ENCODE measurements around the gene MAP2K2.

DNA sequence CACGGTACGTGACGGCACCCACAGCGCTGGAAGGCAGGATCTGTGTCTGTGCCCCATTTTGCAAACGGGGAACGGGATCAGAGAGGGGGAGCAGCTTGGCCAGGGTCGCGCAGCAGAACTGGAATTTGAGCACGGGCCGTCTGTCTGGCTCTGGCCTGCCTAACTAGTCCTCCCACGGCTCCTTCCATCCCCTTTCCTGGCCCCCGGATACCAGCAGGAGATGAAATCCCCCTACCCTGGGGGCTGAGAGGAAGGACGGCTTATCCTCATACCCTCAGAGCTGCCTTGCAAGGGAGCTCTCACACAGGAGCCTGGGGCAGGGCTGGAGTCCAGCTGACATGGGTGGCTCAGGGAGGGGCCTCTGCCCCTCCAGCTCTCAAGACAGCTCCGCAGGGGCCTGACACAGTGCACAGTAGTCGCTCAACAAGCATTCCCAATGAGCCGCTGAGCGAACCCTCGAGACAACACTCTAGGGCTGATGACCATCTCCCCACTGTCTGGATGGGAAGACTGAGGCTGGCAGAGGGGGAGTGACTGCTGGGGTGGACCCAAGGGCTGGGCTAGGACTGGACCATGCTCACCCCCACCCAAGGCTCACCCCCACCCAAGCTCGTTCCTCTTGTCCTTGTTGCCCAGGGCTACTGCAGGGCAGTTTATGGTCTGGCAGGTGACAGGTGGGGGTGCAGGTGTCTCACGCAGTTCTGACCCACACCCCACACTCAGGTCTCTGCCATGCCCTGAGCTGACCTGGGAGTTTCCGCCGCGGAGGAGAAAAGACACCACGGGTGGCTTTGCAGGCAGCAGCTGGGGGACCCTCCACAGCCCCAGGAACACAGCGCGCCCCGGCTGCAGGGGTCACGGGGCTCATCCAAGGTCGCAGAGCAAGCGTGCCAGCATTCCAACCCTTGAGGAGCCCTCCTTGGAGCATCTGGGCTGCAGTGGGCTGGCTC is 61.2 kb downstream of the MAP2K2 start:
- TF ChIP-seq ESRRA (IDR thresholded peaks at IDR 0.05; ENCODE audit: borderline replicate concordance, low read length) (no peak), CHD2 (IDR thresholded peaks at IDR 0.05; ENCODE audit: low read length, partially characterized antibody) (no peak), EP300 (IDR thresholded peaks at IDR 0.05) (no peak), RFX5 (IDR thresholded peaks at IDR 0.05) (no peak), CTCF (IDR thresholded peaks at IDR 0.05) (no peak), USF2 (IDR thresholded peaks at IDR 0.05) (no peak), POLR2A (IDR thresholded peaks at IDR 0.05; ENCODE audit: low read length) (no peak)
- TF ChIP-seq, protein P1, sequence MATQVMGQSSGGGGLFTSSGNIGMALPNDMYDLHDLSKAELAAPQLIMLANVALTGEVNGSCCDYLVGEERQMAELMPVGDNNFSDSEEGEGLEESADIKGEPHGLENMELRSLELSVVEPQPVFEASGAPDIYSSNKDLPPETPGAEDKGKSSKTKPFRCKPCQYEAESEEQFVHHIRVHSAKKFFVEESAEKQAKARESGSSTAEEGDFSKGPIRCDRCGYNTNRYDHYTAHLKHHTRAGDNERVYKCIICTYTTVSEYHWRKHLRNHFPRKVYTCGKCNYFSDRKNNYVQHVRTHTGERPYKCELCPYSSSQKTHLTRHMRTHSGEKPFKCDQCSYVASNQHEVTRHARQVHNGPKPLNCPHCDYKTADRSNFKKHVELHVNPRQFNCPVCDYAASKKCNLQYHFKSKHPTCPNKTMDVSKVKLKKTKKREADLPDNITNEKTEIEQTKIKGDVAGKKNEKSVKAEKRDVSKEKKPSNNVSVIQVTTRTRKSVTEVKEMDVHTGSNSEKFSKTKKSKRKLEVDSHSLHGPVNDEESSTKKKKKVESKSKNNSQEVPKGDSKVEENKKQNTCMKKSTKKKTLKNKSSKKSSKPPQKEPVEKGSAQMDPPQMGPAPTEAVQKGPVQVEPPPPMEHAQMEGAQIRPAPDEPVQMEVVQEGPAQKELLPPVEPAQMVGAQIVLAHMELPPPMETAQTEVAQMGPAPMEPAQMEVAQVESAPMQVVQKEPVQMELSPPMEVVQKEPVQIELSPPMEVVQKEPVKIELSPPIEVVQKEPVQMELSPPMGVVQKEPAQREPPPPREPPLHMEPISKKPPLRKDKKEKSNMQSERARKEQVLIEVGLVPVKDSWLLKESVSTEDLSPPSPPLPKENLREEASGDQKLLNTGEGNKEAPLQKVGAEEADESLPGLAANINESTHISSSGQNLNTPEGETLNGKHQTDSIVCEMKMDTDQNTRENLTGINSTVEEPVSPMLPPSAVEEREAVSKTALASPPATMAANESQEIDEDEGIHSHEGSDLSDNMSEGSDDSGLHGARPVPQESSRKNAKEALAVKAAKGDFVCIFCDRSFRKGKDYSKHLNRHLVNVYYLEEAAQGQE (IDR thresholded peaks at IDR 0.05) = no peak
- TF ChIP-seq, protein P2, sequence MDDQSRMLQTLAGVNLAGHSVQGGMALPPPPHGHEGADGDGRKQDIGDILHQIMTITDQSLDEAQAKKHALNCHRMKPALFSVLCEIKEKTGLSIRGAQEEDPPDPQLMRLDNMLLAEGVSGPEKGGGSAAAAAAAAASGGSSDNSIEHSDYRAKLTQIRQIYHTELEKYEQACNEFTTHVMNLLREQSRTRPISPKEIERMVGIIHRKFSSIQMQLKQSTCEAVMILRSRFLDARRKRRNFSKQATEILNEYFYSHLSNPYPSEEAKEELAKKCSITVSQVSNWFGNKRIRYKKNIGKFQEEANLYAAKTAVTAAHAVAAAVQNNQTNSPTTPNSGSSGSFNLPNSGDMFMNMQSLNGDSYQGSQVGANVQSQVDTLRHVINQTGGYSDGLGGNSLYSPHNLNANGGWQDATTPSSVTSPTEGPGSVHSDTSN (IDR thresholded peaks at IDR 0.05) = no peak

Data from A549 (cell line).